Measurements from ENCODE around the gene FBN3.

- no peak for TF ChIP-seq EZH2 (IDR thresholded peaks at IDR 0.05)
- no peak for TF ChIP-seq POLR2AphosphoS5 (IDR thresholded peaks at IDR 0.05; ENCODE audit: borderline replicate concordance, low read depth, low read length)
Observed at GRCh38 chr19:8030960-8031359, 118.4 kb downstream of the FBN3 start.
